HG03025 (cell line): ENCODE data around the gene SAP30L.

Experiments
- ATAC-seq: cut with Tn5 transposase; IDR thresholded peaks from one replicate; pipeline ENCODE4 v1.9.1; 2021; ENCODE audit warnings: mild to moderate bottlenecking, moderate library complexity; ENCODE audit not compliant: unreplicated experiment, low FRiP score

The SAP30L gene, protein sequence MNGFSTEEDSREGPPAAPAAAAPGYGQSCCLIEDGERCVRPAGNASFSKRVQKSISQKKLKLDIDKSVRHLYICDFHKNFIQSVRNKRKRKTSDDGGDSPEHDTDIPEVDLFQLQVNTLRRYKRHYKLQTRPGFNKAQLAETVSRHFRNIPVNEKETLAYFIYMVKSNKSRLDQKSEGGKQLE

DNA sequence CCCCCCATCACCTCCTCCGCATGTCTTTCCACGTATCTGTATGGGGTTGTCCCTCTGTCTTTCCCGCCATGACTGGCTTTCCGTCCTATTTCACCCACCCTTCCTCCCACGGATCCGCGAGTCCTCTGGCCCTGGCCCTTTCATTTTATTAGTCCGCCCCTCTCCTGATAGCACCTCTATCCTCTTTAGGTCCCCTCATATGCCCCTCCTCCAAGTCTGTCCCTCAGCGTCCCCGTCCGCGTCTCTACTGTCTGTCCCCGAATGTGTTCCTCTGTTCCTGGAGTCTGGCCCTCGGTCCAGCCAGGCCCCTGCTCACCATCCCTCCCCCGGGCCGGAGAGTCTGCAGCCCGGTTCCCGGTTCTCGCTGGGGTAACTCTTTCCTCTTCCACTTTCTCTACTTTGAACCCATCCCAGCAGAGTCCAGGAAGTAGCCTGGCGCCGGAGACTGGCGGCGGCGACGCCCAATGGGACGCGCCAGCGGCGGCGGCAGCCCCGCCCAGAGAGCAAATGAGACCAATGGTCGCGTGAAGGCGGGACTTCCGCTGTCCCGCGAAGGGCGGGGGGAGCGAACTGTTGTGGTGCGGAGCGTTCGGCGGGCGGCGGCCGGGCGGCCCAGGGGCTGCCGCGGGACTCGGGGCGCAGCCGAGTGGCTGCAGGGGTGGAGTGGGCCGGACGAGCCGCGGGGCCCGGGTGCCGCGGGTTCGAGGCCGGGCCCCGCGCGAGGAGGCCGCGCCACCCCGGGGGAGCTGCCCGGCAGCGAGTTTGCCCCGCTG, at the start of gene SAP30L:
Gene SAP30L, plus strand, starts transcription at position 576 of the 773 bp plus-strand sequence. CDS start 608 bp downstream, outside the sequence.
- ATAC-seq: peak; percentile 92

DNA sequence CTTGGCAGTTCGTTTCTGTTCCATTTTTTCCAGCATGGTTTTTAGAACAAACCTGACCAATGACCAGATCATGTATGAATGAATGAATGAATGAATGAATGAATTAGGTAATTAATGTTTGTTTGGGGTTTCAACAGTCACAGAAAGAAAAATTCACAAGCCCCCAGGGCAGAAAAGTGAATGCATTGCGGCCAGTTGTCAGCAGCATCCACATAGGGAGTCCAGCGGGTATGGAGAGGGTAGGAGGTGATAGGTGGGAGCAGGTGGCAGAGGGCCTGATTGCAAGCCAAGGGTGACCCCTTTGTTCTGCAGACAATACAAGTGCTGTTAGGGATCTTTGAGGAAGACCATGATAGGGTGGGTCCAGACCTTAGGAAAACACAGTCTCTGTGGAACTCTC, 49.7 kb upstream of the SAP30L start:
- no peak for ATAC-seq

DNA sequence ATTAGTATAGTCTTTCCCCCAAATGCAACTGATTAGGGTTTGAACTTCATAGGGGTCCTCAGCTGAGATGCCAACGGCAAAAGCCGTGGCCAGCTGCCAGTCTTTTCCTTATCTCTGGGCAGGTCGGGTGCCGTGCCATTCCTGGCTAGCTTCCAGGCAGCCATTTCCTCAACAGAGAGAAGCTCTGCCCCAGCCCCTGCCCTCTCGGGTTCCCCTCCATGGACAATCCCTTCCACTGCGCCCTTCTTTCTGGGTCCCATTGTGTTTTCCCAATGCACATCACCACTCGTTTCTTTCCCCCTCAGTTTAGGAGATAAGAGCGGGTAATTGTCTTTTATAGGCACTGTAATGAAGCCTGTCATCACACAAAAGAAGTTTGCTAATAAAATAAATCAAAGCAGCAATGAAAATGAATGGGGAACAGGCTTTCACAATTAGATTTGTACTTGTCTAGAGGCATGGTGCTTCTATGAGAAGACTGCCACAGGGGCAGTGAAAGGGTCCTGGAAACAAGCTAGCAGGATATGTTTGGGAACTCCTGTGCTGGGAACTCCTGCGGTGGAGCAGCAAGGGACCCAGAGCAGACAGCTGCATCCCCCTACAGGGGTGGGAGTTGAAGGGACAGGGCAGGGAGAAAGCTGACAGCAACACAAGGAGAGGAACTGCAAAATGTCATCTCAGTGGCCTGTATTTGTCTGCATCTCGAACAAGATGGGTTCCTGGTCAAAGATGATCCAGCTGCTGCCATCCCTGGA, 48.0 kb upstream of the SAP30L start:
- ATAC-seq: no peak

DNA sequence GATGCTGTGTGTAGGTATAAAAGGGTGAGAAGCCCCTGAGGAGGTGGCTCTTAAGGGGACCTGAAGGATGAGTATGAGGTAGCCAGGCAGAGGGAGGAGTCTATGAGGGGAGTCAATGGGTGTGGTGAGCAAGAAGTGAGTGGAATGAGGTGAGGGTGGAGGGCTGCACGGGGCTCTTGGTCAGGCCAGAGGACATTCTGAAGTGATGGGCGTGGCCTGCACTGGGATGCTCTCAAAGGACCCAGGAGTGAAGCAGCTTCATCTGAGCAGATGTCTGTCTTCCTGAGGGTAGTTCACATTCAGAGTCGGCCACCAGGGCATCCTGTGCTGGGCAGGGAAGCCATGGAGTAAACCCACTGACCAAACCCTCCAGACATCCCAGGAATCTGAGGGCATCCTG, 45.1 kb upstream of the SAP30L start:
- ATAC-seq: no peak

DNA sequence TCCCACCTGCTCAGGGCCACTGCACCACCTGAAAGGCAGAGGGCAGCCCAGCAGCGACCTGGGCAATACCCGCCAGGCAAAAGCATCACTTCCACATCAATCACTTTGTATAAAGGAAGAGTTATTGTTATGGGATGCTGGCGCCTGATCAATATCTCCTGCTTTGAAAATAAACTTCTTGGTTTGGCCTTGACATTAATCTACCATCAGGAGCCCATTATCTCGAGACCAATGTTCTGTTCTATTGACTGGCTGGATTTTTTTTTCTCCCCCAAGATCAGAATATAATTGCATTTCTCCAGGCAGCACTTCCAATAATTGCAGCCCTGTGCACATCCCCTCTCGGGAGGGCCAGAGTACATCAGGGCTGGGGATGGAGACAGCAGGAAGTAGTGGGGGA, 44.4 kb upstream of the SAP30L start:
- no peak for ATAC-seq

DNA sequence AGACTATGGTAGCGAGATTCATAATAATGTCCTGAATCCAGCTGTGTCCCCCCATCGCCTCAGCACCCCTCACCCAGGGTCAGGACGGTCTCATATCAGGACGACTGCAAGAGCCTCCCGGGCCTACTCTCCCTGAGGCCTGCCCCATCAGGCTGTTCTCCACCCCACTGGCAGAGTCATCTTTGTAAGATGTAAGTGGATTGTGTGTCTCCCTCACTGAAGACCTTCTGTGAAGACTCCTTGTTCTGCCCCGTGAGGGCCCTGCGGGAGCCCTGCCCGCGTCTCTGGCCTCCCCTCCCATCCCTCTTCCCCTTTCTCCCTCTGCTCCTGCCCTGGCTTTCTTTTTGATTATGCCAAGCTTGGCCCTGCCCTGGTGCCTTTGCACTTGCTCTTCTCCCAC, 43.9 kb upstream of the SAP30L start:
- ATAC-seq: no peak

DNA sequence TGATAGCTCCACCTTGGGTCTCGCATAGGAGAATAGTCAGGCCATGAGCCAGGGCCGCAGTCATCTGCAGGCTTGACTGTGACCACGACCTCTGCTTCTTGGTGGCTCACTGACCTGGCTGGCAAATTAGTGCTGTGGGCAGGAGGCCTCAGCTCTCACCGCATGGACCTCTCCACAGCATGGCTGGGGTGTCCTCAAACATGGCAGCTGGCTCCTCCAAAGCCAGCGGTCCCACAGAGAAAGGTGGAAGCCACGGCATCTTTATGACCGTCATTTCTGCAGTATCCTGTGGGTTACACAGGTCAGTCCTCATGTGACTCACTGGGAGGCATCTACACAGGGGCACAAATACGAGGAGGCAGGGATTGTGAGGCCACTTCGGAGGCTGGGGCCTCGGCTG, 43.2 kb upstream of the SAP30L start:
- ATAC-seq: no peak

DNA sequence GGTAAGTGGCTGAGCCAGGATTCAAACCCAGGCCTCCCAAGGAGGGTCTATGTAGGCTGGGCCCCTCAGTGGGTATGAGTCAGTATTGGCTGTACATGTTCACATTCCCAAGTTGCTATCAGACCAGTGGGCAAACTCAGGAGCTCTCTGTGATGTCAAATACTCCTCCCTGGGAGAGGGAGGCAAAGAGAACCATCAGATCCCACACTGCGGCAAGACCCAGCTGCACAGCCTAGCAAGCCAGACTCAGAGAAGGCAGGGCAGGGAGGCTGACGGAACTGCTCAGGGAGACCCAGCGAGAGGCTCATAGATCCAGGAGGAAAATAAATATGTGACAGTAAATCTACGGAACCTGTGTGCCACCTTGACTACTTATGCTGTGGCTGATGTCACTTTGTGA, 42.6 kb upstream of the SAP30L start:
- no peak for ATAC-seq

DNA sequence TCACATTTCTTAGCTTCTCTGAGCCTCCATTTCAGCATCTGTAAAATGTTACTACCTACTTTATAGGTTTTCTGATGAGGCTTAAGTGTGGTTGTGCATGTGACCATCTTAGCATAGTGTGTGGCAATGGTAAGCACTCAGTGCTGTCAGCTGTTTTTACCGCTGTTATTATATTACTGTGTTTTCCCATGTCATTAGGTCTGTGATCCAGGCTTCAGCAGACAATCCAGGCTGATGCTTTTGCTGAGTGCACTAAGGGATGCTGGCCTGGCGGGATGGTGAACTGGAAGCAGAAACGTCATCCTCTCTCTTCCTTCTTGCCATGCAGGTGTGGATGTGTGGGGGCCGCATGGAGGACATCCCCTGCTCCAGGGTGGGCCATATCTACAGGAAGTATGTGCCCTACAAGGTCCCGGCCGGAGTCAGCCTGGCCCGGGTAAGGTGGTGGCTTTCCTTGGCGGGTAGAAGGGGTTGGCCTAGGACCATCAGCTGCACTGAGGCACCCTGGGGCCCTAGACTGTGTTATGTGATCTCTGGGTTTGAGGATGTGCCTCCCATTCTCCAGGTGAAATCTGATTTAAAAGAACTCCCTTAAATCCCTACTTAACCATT, 41.9 kb upstream of the SAP30L start:
- no peak for ATAC-seq

DNA sequence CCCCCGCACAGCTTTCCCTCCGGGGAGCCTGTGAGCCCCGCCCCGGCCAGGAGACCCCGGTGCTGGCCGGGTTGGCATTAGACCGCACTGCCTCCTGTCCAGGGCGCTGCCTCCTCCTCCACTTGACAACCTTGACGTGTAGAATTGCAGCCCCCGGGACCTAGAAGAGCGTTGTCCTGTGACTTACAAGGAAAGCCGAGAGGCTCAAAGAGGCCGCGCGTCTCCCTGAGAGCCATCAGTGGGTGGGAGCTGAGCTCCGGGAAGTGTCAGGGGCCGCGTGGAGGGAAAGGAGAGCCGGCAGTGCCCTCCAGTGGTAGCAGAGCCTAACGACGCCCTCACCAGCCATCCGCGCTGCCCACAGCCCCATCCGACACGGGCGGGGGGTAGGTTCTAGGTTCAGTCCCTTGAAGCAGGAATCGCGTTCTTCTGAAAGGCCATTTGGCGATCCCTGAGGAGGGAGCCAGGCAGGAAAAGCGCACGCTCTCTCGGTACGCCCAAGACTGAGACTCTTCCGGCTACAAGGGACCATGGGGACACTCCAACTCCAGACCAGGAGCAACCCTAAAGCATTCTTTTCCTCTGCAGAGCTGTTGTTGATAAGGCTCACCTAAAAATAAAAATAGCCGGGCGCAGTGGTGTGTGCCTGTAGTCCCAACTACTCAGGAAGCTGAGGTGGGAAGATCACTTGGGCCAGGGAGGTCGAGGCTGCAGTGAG, 40.6 kb upstream of the SAP30L start:
- ATAC-seq: peak; percentile 84

DNA sequence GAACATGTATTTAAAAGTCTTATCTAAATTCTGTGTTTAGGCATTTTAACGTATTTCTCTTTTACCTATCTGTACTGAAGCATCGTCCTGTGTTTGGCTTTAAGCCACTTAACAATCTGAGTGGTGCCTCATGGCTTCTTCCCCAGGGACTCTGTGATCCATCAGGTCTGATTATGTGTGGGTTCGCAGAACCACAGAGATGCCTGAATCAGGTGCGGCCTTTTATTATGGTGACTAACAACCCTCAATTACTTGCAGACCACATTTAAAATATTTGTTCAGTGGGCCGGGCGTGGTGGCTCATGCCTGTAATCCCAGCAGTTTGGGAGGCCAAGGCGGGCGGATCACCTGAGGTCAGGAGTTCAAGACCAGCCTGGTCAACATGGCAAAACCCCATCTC, 39.6 kb upstream of the SAP30L start:
- no peak for ATAC-seq

DNA sequence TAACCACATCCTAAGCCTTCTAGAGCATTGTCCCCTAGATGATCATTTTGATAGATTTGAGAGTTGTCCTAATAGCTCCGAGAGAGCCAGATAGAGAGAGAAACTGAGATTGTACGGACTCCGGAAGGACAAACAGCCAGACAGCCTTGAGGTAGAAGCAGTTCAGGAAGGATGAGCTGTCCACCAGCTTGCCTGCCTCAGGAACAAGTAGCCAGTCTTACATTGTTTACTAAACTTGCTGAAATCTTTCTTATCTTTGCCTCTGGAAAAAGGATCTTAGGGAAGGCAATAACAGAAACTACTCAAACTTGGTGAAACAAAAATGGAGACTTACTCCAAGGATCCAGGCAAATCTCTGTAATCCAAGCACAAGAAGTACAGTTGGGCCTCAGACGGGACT, 39.0 kb upstream of the SAP30L start:
- no peak for ATAC-seq

DNA sequence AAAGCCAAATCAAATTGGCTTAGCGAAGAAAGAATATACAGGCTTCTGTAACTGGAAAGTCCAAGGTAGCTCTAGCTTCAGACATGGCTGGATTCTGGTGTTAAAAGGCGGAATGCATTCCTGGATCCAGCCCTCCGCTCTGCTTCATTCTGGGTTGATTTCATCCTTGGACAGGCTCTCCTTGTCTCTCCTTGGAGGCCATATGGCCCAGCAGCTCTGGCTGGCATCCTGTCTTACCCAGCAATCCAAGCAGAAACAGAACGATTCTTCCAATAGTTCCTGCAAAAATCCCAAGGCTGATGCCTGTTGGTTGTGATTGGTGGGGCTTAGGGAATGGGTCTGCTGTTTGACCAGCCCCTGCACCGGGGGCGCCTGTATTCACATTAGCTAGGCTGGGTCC, 37.0 kb upstream of the SAP30L start:
- no peak for ATAC-seq

DNA sequence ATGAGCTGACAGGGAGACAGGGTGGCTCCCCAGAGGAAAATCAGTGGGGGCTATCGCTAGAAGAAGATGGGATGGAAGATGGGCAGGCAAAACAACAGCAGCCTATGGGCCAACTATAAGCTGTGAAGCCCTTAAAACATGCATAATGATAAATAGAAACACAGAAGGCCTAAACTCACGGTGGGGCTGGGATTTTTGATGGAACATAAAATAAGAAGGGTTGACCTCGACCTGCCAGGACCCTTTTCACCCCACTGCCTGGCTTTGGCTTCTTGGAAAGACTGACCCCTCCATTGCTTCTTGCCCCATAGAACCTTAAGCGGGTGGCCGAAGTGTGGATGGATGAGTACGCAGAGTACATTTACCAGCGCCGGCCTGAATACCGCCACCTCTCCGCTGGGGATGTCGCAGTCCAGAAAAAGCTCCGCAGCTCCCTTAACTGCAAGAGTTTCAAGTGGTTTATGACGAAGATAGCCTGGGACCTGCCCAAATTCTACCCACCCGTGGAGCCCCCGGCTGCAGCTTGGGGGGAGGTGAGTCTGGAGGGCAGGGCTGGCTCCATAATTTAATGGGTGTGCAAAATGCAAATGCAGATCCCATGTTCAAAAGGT, 36.5 kb upstream of the SAP30L start:
- ATAC-seq: no peak

DNA sequence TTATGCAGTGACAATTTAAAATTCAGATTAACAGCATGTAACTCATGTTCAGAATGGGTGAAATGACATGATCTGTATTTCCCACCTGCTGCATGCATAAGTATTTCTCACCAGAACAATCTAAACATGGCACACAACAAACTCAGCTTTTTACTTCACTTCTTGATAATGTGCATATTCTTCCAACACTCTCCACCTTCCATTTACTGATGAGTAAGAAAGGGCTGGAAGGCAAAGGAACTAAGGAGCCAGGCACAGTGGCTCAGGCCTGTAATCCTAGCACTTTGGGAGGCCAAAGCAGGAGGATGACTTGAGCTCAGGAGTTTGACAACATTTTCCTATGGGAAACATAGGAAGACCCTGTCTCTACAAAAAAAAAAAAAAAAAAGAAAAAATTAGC, 35.8 kb upstream of the SAP30L start:
- no peak for ATAC-seq

DNA sequence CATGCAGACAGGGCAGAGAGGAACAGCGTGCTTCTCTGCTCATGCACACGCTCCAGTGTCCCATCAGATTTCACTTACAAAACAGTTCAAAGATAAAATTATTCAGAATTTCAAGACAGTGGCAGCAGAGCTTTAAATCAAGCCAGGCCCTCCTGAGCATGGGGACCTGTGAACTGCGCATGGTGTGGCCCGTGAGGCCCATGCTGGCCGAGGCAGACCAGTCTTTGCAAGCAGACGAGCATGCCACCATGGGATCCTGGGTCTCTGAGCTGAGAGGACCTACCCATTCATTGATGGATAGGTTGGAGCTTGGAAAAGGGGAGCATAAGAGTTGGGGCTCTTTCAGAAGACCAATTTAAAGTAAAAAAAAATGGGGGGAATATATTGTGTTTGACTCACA, 35.0 kb upstream of the SAP30L start:
- ATAC-seq: no peak

DNA sequence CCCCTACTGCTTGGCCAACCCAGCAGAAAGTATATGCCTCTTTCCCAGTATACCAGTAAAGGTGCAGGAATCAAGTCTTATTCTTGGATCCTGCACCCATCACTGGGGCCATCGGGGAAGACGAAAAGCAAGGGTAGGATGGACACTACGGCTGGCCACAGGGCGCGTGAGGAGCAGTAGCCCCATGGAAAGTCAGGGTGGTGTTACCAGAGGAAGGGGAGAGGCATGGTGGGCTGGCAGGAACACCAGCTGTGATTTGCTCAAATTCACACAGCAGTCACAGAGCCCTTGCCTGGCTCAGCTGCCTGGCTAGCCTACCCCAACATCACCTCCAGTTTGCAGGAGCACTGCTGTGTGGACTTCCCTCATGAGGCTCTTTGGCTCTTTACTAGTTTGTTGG, 34.5 kb upstream of the SAP30L start:
- no peak for ATAC-seq

DNA sequence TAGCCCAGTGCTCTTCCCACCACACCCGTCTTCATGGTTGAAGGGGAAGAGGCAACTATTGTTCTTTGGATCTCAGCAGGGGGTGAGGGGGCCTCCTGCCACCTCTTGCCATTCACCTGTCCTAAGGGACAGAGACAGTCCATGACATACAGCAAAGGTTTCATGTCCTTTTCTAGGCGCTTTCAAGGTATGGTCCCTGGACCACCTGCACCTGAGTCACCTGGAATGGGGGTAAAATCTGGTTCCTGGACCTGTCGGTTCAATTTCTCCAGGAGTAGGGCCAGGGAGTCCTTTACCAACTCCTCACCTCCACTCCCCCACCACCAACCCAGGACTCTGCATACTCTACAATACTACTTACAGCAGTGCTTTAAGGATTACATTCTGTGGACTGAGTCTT, 33.5 kb upstream of the SAP30L start:
- ATAC-seq: no peak

DNA sequence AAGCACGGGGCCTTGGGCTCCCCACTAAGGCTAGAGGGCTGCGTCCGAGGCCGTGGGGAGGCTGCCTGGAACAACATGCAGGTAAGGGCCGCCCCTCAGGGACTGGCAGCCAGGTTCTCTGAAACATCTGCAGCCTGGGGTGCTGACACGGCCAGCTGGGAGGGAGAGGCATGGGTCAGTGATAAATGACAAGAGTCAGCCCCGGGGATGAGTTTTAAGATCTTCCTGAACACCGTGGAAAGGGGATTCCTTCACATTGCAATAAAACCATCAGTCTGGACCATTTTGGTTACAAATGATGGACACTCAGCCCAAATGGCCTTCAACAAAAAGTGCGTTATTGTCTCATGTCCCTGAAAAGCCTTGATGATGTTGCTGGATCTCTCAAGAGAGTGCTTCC, 32.9 kb upstream of the SAP30L start:
- no peak for ATAC-seq

DNA sequence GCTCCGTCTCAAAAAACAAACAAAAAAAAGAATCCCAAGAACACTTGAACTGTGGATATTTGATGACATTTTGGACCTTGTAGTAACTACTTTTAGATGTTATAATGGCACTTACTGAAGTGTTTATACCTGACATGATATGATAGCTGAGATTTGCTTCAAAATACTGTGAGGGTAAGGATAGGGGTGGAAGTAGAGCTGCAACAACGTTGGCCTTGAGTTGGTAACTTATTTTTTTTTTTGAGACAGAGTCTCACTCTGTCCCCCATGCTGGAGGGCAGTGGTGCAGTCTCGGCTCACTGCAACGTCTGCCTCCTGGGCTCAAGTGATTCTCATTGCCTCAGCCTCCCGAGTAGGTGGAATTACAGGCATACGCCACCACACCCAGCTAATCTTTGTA, 30.7 kb upstream of the SAP30L start:
- no peak for ATAC-seq
